NCI-H524 (cell line): Measurements from ENCODE around the gene MZT2B.
"Not testable (repeated sequence)": the region's sequence is repeated elsewhere in the genome, so short reads cannot be mapped to it uniquely, and the experiment has no call there.

Experiments
- DNase-seq, 2 experiments: peaks; one replicate each; lab custom pipeline; 2025; lab: John Stamatoyannopoulos, UW

Gene MZT2B

DNA sequence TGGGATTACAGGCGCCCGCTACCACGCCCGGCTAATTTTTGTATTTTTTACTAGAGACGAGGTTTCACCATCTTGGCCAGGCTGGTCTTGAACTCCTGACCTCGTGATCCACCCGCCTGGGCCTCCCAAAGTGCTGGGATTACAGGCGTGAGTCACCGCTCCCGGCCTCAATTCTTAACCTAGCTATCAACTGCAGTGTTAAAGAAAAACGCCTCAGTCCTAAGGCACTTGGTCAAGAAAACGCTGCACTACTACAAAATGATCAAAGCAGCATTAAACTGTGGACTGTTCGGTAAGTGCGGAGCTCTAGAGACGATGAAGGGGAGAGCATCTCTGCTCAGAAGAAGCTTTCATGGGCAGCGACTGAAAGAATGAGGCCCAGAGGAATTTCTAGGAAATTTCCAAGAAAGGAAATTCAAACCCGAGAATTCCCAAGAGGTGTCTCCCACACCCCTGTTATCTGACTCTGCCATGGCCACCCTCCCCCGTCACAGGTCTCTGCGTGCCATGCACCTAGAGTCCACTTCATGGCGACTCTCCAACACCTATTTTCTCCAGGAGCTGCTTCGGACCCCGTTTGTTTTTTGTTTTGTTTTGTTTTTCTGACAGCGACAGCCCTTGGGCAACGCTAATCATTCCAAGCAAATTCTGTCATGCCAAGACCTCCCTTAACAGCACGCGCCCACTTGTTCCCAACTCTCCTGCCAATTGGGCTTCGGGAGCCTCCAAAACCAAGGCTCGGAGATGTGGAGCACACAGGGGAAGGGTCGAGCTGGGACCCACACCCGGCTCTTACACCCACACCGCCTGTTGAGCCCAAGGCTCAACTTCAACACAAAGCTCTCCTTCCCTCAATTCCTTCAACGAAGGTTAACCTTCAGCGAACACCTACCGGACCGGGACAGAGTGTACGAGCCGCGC lies 1.4 kb upstream of the MZT2B start:
- DNase-seq: not testable (repeated sequence)

GRCh38 chr2:130181325-130181879 lies 660 bp upstream of the MZT2B start, which contains the start of gene SMPD4:
Gene SMPD4 (minus strand): TSS chr2:130181602. CDS start chr2:130176592, 5,010 bp downstream.
- DNase-seq: peak; percentile 91 to 93

GRCh38 chr2:130182826-130183511 lies 907 bp downstream of the MZT2B start:
- DNase-seq: not testable (repeated sequence)

- no peak for DNase-seq
These were observed 1.7 kb downstream of the MZT2B start for GRCh38 chr2:130183512-130184373.

GRCh38 chr2:130185436-130185835 lies 3.4 kb downstream of the MZT2B start:
- no peak for DNase-seq

DNA sequence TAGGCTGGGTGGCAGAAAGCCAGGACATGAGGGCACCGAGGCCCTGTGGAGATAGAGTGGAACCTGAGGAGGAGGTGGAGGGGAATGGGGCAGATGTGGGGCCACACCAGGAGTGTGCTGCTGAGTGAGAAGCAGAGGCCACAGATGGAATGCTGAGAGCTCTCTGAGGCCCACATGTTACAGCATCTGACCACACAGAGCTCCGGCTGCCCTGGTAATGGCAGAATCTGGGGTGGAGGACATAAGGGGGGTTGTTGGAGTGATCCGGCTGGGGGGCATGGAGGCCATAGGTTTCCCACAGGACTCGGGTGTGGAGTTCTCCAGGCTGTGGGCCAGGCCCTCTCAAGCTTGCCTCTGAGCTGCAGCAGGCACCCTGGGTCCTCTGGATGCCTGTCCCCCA lies 3.8 kb downstream of the MZT2B start:
- no peak for DNase-seq

DNA sequence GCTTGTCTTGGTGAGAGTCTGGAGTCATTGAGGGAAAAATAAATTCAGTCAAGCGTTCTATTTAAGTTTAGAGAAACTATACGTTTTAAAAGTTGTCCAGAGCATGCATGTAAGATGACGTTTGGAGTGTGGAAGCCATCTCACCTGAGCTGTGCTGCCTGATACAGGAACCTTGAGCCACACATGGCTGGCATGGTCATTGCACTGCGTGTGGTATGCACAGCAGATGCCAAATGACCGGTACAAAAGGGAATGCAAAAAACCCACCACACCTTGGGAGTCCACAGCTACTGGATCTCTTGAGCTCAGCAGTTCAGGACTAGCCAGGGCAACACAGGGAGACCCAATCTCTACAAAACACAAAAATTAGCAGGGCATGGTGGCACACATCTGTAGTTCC lies 4.3 kb downstream of the MZT2B start:
- no peak for DNase-seq

GRCh38 chr2:130187268-130187667 lies 5.2 kb downstream of the MZT2B start:
- no peak for DNase-seq

DNA sequence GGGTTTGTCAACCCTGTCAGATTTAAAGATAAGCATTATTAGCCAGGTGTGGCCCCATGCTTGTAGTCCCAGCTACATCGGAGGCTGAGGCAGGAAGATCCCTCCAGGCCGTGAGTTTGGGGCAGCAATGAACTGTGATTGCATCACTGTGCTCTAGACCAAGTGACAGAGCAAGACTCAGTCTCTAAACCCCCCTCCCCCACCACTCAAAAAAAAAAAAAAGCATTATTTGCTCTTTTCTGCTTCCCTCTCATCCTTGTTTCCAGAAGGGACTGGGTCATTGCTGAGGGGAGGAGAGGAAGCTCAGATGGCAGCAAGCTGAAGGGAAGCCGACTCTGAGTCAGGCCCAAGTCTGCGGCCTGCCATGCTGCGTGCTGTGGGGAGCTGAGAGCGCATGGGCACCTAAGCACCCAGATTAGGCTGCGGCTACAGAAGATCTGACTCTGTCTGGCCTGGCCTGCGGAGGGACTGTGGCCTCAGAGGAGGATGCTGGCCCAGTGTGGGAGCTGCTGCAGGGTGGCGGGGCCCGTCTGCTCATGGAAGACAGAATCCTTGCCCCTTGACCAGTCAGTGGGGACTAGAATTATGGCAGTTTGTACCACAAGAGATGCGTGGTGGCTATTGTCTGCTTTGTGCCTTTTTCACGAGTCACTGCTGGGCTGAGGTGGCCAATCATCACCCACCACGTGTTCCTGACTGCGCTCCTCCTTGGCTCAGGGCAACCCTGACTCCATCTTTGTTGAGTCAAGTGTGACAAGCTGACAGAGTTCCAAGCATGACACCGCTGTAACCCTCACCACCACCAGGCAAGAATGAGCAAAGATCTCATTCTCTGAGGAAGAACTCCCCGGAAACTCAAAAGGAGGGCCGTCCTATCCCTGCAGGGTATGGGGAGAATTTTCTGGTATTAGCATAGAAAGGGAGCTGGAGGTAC lies 6.1 kb downstream of the MZT2B start:
- DNase-seq: not testable (repeated sequence)

DNA sequence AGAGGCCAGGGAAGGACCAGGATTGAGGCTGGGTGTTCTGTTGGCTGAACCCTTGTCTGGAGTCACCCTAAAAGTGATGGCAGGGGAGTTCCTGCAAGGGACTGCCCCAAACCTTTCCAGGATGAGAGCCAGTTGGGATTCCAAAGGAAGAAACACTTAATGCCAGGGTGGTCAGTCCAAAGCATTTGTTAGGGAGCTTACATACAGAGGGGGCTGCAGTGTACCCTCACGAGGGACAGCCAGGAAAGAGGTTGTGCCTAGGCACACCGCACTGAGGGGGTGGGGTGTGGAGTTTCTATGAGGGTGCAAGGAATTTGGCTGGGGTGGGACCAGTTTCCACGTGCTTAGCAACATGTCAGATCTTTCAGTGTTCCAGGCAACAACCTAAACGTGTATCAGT lies 6.9 kb downstream of the MZT2B start:
- not testable (repeated sequence) for DNase-seq

GRCh38 chr2:130190237-130190636 lies 8.2 kb downstream of the MZT2B start:
- no peak for DNase-seq

DNA sequence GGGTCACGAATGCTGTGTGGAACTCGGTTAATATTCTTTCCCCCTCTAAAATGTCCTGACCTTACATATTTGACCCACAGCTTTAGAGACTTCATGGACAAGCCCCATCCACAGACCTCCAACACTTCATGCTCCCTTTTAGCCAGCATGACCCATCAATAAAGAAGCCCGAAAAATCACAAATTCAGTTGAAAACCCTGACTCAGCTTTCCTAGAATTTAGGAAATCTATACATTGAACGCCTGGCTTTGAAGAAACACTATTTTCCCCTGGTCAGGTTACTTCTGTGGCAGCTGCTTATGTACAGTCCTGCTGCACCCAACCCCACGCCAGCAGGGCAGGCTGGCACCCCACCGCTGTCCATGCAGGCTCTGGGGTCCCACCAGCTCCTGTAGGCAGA lies 9.3 kb downstream of the MZT2B start:
- not testable (repeated sequence) for DNase-seq

- DNase-seq: not testable (repeated sequence)
These were observed 10.4 kb downstream of the MZT2B start for GRCh38 chr2:130192451-130192850.

- DNase-seq: not testable (repeated sequence)
These were observed 11.8 kb downstream of the MZT2B start for GRCh38 chr2:130193824-130194223.

DNA sequence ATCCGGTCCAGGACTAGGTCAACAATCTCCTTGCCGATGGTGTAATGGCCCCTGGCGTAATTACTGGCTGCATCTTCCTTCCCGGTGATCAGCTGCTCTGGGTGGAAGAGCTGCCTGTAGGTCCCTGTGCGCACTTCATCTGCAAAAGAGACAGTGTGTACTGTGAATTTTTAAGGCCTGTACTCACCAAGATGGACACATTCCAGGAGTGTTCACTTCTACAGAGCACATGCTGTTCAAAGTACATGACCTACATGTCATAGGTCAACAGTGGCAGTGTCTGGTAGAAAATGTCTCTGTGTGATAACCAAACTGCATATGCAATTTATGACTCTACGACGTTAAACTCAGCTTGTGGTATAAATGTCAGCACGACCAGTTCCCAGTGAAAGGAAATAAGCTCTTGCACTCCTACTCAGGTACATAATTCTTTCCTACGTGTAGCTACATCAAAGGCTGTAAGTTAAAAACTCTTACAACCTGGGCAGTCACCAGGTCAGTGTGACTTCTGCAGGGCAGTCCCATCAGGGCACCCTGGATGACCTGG lies 13.1 kb downstream of the MZT2B start:
- DNase-seq: not testable (repeated sequence)

DNA sequence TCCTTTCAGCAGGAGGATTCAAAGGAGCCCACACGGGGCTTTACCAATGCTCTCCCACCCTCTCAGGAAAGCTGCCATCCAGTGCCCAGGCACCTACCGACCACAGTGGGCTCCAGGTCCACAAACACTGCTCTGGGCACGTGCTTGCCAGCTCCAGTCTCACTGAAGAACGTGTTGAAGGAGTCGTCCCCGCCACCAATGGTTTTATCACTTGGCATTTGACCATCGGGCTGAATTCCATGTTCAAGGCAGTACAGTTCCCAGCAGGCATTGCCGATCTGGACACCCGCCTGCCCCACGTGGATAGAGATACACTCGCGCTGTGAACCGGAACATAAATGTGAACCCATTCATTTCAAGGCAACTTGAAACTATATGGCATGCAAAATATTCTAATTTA lies 14.0 kb downstream of the MZT2B start:
- not testable (repeated sequence) for DNase-seq

GRCh38 chr2:130198343-130198742 lies 16.3 kb downstream of the MZT2B start, which contains the start of gene TUBA3E:
Gene TUBA3E (minus strand): TSS chr2:130198439. CDS start chr2:130198360, 79 bp downstream.
- no peak for DNase-seq

- not testable (repeated sequence) for DNase-seq
These were observed 20.5 kb downstream of the MZT2B start for GRCh38 chr2:130202518-130202917.

DNA sequence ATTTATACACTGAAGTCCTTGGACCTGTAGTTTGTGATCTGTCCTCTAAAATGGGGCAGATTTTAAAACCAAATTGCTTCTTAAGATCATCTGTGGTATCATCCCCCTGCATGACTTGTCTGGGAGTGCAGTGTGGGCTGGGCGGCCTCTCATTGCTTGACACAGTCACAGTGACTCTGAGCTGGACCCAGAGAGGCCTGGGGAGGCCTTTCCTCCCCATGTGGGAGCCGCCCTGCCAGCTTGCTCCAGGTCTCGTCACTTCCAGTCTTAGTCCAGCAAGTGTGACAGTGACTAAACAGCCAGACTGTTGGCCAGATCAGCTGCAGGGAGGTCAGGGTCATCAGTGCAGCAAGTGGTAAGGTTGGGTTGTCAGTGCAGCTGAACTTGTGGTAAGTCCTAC lies 21.1 kb downstream of the MZT2B start:
- DNase-seq: not testable (repeated sequence)

- not testable (repeated sequence) for DNase-seq
These were observed 25.0 kb downstream of the MZT2B start for GRCh38 chr2:130207051-130207450.
